ENCODE results near the gene E2F3.

E2F3 gene

GRCh38 chr6:20364327-20364726 is 37.4 kb upstream of the E2F3 start:
- TF ChIP-seq TOX (CRISPR knock-in tag; IDR thresholded peaks at IDR 0.05; ENCODE audit: borderline replicate concordance) (no peak), RARB (CRISPR knock-in tag; IDR thresholded peaks at IDR 0.05) (no peak), GLIS3 (CRISPR knock-in tag; IDR thresholded peaks at IDR 0.05) (no peak), OSR1 (CRISPR knock-in tag; IDR thresholded peaks at IDR 0.05) (no peak), CREB5 (CRISPR knock-in tag; IDR thresholded peaks at IDR 0.05; ENCODE audit: low read depth) (no peak)
- no peak for ATAC-seq

DNA sequence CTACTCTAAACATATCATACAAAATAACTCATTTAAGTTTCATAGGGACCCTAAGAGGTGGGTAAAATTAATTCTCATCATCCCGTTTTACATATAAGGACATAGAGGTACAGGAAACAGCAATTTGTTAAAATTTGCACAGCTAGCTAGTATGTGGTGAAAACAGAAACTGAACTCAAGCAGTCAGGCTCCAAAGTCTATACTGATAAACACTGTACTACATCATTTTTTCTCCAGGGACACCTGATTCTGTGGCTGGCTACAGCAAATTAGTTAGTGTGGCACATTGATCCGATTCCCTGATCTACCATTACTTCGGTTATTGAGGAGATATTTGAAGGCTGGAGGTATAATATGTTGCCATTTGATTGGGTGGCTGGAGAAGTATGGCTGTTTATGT is 36.2 kb upstream of the E2F3 start:
- TF ChIP-seq, protein P1, sequence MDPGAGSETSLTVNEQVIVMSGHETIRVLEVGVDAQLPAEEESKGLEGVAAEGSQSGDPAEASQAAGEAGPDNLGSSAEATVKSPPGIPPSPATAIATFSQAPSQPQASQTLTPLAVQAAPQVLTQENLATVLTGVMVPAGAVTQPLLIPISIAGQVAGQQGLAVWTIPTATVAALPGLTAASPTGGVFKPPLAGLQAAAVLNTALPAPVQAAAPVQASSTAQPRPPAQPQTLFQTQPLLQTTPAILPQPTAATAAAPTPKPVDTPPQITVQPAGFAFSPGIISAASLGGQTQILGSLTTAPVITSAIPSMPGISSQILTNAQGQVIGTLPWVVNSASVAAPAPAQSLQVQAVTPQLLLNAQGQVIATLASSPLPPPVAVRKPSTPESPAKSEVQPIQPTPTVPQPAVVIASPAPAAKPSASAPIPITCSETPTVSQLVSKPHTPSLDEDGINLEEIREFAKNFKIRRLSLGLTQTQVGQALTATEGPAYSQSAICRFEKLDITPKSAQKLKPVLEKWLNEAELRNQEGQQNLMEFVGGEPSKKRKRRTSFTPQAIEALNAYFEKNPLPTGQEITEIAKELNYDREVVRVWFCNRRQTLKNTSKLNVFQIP (CRISPR knock-in tag; IDR thresholded peaks at IDR 0.05; ENCODE audit: borderline replicate concordance, low read depth): no peak
- no peak for TF ChIP-seq ZNF70 (CRISPR knock-in tag; IDR thresholded peaks at IDR 0.05)
- no peak for TF ChIP-seq TOX (CRISPR knock-in tag; IDR thresholded peaks at IDR 0.05; ENCODE audit: borderline replicate concordance)
- TF ChIP-seq BACH2 (CRISPR knock-in tag; IDR thresholded peaks at IDR 0.05; ENCODE audit: borderline replicate concordance): no peak
- TF ChIP-seq ZNF8 (CRISPR knock-in tag; IDR thresholded peaks at IDR 0.05): no peak
- TF ChIP-seq RARB (CRISPR knock-in tag; IDR thresholded peaks at IDR 0.05): no peak
- no peak for TF ChIP-seq ISL1 (CRISPR knock-in tag; IDR thresholded peaks at IDR 0.05)
- no peak for TF ChIP-seq OSR1 (CRISPR knock-in tag; IDR thresholded peaks at IDR 0.05)
- TF ChIP-seq CSDC2 (CRISPR knock-in tag; IDR thresholded peaks at IDR 0.05): no peak
- ATAC-seq: no peak

GRCh38 chr6:20366082-20366830 is 35.4 kb upstream of the E2F3 start:
- ATAC-seq: no peak
- TF ChIP-seq TCF4 (CRISPR knock-in tag; IDR thresholded peaks at IDR 0.05; ENCODE audit: borderline replicate concordance): no peak
- no peak for TF ChIP-seq ARNTL (CRISPR knock-in tag; IDR thresholded peaks at IDR 0.05; ENCODE audit: borderline replicate concordance, low read depth)
- no peak for TF ChIP-seq ZNF70 (CRISPR knock-in tag; IDR thresholded peaks at IDR 0.05)
- TF ChIP-seq, protein P1 (CRISPR knock-in tag; IDR thresholded peaks at IDR 0.05; ENCODE audit: borderline replicate concordance, low read depth): no peak
- TF ChIP-seq PATZ1 (CRISPR knock-in tag; IDR thresholded peaks at IDR 0.05; ENCODE audit: borderline replicate concordance): no peak
- TF ChIP-seq ZNF8 (CRISPR knock-in tag; IDR thresholded peaks at IDR 0.05): no peak
- TF ChIP-seq CSRNP3 (CRISPR knock-in tag; IDR thresholded peaks at IDR 0.05): no peak
- no peak for TF ChIP-seq ZFP3 (CRISPR knock-in tag; IDR thresholded peaks at IDR 0.05)
- no peak for TF ChIP-seq ISL1 (CRISPR knock-in tag; IDR thresholded peaks at IDR 0.05)
- TF ChIP-seq CREB5 (CRISPR knock-in tag; IDR thresholded peaks at IDR 0.05; ENCODE audit: low read depth): no peak
- TF ChIP-seq, protein P2, sequence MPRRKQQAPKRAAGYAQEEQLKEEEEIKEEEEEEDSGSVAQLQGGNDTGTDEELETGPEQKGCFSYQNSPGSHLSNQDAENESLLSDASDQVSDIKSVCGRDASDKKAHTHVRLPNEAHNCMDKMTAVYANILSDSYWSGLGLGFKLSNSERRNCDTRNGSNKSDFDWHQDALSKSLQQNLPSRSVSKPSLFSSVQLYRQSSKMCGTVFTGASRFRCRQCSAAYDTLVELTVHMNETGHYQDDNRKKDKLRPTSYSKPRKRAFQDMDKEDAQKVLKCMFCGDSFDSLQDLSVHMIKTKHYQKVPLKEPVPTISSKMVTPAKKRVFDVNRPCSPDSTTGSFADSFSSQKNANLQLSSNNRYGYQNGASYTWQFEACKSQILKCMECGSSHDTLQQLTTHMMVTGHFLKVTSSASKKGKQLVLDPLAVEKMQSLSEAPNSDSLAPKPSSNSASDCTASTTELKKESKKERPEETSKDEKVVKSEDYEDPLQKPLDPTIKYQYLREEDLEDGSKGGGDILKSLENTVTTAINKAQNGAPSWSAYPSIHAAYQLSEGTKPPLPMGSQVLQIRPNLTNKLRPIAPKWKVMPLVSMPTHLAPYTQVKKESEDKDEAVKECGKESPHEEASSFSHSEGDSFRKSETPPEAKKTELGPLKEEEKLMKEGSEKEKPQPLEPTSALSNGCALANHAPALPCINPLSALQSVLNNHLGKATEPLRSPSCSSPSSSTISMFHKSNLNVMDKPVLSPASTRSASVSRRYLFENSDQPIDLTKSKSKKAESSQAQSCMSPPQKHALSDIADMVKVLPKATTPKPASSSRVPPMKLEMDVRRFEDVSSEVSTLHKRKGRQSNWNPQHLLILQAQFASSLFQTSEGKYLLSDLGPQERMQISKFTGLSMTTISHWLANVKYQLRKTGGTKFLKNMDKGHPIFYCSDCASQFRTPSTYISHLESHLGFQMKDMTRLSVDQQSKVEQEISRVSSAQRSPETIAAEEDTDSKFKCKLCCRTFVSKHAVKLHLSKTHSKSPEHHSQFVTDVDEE (CRISPR knock-in tag; IDR thresholded peaks at IDR 0.05): no peak
- TF ChIP-seq ZC3H10 (CRISPR knock-in tag; IDR thresholded peaks at IDR 0.05): no peak
